GM11168 (cell line): ENCODE data around the gene C2orf92.

Experiments
- in situ Hi-C: fragments of 300-500 bp; cut with MboI; formaldehyde crosslinking; loops from one replicate; pipeline ENCODE4 v1.12.0; 2022; ENCODE audit warnings: low sequenced_read_pairs; ENCODE audit not compliant: unreplicated experiment

Gene C2orf92

DNA sequence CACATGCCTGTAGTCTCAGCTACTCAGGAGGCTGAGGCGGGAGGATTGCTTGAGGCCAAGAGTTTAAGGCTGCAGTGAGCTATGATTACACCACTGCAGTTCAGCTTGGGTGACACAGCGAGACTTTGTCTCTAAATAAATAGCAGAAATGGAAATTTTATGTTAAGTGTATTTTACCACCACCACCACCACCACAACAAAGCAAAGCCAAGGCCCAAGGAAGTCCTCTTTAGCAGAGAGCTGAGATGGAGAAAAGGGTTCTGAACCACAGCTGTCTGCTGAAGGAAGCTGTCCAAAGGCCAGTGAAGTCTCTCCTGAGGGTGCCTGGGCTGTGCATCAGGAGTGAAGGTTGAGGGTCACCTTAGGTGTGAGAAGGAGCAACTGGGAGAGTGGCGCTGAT is 17.7 kb downstream of the C2orf92 start:
- in situ Hi-C loops, result loop anchor here (25.0 kb wide), 1 partner anchor 100 kb away; the partner anchor contains the start of gene ANKRD36B

DNA sequence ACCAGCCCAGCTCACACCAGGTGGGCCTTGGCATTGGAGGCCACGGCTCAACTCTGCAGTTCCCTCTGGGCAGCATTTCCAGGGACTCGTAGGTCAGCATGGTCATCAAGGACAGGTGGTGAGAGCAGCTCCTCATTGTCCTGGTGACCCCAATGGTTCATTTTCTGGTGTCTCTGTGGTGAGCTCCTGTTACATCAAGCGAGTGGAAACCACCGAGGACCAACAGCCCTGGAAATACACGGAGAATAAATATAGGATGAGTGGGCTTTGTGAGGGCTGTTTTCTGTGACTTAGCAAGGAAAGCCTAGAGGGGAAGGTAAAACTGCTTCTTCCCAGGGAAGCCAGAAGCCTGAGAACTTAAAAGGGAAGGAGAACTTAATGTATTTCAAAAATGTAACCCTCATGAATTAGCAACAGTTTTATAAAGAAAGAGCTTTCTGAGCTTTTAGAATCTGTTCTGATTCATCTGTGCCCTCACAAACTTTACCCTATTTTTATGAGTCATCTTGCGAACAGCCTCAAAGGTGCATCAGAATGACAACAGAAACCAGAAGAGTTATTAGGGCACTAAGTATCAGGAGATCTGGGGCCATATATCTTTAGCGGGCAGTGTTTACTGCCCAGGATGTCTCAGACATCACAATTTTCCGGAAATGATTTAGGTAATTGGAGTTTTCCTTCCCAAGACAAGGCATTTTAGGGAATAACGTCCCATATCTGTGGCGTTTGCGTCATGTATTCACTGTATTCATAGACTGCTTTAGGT is 18.7 kb downstream of the C2orf92 start:
- in situ Hi-C loops, result loop anchor here (25.0 kb wide), 1 partner anchor 101 kb away; the partner anchor contains the start of gene ANKRD36B

DNA sequence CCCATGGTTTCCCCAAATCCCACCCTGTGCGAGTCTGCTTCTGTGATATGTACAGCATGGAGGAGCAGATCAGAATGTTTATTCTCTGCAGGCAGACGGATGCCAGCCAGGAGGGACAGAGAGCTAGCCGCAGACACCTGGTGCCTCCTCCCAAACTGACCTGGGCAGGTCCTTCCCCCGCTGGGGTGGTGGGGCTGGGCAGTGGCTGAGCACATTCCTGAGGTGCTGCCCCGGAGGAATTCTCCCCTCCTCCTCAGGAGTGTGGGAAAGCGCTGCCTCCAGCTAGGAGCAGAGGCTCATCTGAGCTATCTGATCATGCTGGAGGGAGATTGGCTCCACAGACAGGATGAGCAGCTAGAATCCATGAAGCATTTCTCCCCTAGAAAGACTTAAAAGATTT is 21.7 kb downstream of the C2orf92 start:
- in situ Hi-C loops, result loop anchor here (25.0 kb wide), 1 partner anchor 104 kb away; the partner anchor contains the start of gene ANKRD36B

DNA sequence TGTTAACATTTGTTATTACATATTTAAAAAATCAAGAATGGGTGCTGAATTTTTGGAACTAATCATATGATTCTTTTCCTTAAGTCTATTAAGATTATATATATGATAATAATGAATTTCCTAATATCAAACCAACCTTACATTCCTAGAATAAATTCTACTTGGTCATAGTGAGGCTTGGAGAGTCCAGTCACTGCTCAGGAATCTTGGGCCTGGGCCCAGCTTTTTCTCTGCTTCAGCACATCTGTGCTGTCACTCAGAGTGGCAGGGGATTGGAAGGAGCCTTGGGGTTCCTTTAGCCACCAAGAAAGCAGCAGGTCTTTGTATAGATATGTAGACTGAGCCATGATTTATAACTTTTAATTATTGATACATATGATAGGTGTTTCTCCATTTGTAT is 24.0 kb downstream of the C2orf92 start:
- in situ Hi-C loops, result loop anchor here (25.0 kb wide), 1 partner anchor 106 kb away; the partner anchor contains the start of gene ANKRD36B

DNA sequence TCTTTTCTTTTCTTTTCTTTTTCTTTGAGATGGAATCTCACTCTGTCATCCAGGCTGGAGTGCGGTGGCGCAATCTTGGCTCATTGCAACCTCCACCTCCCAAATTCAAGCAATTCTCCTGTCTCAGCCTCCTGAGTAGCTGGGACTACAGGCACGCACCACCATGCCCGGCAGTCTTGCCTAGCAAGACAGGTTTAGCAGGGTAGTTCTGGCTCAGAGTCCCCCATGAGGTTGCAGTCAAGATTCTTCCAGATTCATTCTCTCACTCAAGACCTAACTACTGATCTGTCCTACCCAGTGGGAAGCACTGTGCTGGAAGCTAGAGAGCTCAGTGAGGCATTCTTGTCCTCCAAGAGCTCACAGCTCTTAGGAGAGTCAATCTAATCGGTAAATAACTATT is 26.2 kb downstream of the C2orf92 start:
- in situ Hi-C loops, result loop anchor here (25.0 kb wide), 1 partner anchor 108 kb away; the partner anchor contains the start of gene ANKRD36B

DNA sequence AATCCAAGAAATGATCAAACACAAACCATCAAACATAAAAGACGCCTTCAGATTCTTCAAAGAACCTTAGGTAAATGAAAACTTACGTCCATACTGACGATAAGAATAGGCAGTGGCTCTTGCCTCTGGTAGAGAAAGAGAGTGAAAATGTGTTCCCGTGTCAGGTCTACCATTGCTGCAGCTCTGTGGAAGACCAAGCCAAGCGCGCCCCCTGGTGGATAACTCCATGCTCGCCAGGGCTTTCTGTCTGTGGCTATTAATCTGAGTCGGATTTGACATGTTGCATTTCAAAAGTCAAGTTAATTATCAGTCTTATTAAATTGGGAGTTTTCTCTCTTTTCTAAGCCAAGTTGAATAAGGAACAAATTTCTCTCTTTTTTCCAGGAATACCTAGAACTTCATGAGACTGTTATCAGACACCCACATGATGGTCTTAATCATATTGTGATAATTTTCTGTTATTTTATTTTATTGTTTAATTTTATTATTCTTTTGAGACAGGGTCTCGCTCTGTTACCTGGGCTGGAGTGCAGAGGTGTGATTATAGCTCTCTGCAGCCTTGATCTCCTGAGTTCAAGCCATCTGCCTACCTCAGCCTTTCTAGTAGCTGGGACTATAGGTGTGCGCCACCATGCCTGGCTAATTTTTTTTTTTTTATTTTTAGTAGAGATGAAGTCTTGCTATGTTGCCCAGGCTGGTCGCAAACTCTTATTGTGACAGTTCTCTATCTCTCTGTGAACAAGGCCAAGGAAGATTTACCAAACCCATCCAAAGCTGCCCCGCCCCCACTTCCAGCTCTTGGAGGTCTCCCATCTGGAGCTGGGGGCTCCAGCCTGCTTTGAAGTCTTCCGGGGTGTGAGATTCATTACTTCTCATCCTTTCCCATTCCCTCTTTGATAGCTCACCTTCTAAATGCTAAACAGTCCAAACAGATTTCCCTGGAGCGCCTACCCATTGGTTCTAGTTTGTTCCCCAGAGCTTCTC is 28.0 kb downstream of the C2orf92 start:
- in situ Hi-C loops, result loop anchor here (25.0 kb wide), 1 partner anchor 110 kb away; the partner anchor contains the start of gene ANKRD36B

DNA sequence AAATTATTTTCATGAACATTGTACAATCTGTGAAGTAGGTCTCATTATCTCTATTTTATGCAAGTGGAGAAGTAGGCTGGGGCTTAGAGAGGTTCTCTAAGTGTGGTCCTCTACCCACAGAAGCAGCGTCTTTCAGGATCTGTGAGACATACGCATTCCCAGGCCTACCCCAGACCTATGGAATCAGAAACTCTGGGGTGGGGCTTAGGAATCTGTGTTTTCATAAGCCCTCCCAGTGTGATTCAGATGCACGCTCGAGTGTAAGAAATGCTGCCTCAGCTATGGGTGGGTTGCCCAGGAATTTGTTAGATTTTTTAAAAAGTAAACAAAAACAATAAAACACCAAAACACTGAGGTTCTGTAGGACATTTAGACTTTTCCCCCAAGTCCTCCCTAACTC is 29.0 kb downstream of the C2orf92 start:
- in situ Hi-C loops, result loop anchor here (25.0 kb wide), 1 partner anchor 111 kb away; the partner anchor contains the start of gene ANKRD36B

DNA sequence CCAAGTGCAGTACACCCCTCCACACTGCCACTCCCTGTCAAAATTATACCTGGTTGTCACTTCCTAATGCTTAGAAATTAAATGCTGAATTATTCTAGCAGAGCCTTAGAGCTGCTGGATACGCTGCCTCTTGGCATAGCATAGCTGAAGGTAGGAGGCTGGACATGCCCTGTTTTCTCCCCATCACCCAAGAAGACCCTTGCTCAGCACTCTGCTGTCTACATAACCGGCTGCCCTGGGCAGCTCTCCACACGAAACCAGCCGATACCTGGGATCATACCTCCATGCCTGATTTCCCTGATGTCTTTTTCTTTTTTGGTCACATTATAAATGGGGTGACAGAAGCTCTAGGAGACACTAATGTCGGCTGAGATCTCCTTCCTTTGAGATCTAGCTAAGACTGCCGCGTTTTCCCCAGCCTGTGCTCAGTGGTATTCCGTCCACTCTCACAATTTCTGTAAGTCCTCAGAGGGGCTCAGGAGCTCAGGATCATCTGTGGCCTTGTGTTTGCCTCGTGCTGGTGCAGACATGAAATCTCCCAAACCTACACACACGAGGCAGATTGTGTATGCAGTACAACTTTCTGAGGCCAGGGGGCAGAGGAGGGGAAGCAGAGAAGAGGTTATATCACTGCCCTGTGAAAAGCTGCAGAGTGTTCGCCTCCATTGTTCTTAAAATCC is 30.4 kb downstream of the C2orf92 start:
- in situ Hi-C loops, result loop anchor here (25.0 kb wide), 1 partner anchor 113 kb away; the partner anchor contains the start of gene ANKRD36B

DNA sequence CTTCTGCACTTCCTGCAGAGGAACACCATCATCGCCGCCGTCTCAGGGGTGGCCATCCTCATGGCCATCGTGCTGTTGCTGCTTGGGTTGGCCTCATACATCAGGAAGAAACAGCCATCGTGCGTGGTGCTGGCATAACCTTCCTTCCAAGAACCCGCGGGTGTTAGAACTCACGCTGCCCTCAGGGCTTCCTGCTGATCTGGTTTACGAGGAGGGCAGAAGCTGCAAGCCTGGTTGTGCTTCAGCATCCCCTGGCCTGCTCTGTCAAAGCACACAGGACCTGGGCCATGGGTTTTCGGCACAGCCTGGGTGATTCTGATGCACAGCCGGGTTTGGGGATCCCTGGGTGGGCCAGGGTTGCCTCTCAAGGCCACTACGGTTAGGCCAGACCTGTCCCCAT is 31.7 kb downstream of the C2orf92 start:
- in situ Hi-C loops, result no loop called here

DNA sequence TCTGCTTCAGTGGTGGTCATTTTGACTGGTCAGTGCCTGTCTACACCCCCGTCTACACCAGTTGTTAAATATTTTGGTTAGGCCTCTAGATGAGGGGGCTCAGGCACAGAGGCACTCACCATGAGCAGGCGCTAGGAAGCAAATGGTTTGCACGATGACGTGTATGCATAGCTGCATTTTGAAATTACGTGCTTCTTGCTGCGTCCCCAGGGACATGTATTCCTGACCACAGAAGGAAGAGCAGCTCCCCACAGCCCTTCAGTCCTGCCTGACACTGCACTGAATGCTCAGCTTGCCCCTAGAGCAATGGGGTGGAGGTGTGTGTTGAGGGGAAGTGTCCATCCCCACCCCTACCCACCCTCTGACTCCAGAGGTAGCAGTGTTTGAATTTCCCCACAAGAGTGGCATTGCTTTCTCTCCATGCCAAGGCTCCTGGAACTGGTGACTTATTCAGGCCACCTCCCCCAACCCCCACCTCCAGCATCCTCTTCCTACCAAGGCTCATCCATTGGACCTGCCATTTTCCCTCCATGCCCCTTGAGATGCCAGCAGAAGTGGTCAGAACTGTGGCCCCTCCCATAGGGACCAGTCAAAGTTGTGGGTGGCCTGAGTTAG is 32.4 kb downstream of the C2orf92 start:
- in situ Hi-C loops, result no loop called here

DNA sequence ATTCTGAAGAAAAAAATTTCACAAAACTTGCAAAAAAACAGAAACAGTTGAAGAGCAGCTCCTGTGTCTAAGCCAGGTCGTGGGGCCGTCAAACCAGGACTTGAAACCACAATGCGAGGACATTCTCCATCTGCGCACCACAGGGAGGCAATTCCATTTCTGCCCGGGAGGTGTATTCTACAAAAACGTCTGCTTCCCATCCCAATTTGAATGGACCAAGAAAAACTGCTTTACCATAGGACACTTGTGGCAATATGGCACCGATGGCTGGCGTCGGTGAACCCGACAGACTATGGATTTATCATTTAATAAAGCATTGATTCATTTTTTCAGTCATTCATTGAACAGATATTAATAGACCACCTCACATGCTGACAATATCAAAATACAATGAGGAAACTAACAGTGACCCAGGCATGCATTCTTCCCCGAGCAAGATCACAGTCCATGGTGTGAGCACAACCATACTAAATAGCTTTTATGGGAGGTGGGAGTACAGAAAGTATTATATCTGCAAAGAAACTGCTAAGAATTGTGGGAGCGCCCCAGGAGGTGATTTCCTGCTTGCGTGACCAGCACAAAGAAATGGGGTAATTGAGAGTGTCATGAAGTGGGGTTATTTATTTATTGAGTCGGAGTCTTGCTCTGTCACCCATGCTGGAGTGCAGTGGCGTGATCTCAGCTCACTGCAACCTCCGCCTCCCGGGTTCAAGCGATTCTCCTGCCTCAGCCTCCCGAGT is 33.4 kb downstream of the C2orf92 start:
- in situ Hi-C loops, result no loop called here

DNA sequence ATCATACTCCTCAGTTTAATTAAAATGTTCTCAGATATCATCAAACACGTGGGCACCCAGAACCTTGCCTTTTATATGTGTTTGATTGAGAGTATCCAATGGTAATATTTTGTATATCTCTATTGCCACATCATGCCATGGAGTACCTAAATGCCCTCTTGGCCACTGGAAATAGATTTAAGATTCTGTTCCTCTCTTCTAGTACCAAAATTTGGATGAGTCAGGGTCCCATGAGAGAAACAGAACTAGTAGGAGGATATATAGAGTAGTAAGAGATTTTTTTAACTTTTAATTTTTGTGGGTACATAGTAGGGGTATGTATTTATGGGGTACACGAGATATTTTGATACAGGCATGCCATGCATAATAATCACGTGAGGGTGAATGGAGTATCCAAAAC is 34.2 kb downstream of the C2orf92 start:
- in situ Hi-C loops, result no loop called here

DNA sequence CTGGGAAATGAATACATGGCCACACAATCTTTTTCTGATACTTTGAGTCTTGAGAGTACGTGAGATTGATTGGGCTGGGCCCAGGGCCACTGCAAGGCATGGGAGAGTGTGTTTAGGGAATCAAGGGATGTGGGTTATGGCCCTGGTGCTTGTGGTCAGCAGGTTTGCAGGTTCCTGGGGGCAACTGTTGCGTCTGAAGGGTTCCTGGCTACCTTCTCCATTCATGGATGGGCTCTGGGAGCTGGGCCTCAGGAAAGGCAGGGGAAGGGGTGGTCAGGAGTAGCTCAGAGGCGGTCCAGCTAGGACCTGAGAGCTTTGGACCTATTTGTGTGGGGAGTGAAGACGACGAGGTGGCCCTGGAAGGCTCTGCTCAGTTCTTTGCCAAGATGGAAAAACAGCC is 35.5 kb downstream of the C2orf92 start:
- in situ Hi-C loops, result no loop called here

DNA sequence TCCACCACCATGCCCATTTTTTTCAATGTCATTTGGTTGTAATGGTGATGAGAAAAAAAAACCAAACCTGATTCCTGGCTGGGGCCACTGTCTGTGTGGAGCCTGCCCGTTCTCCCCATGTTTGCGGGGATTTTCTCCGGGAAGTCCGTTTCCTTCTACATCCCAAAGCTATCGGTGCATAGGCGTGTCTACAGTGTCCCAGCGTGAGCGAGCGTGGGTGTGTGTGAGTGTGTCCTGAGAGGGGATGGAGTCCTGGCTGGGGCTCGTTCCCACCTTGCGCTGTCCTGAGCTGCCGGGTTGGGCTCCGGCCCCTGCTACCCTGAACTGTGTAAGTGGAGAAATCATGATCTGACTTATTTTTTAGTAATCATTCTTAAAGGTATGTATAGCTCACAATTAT is 36.6 kb downstream of the C2orf92 start:
- in situ Hi-C loops, result no loop called here

DNA sequence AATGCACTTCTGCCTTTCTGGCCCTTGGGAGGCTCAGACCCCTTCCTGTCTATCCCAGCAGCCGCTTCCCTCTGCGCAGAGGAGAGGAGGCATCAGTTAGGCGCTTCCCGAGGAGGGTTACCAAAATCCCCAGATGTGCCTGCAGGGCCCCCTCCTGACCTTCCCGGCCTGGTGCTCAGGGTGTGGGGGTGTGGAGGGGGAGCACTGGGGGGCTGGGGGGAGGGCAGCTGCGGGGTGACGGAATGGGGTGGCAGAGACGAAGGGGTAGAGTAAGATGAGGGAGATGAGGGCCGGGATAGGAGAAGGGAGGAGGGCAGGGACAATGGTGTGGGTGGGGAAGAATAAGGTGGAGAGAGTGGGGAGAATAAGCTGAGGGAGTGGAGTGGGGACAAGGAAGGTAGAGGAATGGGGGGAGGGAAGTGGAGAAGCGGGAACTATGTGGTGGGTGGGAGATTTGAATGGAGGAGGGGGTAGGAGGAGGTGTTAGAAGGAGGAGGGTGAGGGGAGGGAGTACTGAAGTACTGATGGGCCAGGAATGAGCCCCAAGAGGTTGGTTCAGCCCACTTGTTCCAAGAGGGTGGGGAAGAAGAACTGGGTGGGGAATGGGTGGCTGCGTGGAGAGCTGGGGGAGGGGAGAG is 37.3 kb downstream of the C2orf92 start:
- in situ Hi-C loops, result no loop called here

DNA sequence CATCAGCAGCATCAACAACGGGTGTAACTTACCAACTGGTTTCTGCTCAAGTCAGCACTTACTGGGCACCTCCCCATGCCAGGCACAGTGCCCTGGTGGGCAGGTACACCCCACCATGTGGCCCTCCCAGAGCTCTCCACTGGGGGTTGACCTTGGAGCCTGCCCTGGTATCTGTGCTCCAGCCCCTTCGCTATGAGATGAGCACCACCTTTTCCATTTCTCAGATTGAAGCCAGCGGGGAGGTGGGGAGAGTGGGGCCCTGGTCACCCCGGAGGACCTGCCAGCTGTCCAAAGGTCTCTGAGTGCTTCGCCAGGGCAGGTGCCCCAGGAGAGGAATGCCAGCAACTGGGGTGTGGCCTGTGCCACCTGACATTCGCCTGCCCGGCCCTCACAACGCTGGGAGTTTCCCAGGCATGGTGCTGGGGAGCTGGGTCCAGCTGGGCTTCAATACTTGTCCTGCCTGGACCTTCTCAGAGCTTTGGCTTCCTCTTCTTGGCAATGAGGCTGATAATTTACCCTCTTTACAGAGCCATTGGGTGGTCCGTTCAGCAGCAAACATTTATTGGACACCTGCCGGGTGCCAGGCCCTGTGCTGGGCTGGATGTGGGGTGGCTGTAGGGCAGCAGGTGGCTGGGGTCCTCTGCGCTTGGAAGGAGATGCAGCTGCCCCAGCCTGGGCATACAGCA is 38.0 kb downstream of the C2orf92 start:
- in situ Hi-C loops, result no loop called here

DNA sequence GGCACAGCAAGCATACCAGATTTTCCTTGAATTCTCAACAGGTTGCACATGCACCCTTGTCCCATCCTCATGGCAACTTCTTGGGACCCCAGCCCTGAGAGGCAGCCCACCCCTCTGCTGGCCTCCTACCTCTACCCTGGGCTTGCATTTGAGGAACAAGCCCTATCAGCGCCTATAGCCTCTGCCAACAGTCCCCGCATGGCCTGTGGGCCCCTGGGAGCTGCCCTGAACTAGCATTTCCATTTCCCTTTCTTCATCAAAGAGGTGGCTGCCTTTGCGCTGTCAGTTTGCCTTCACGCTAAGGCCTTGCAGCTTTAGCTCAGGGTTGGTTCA is 38.5 kb downstream of the C2orf92 start:
- in situ Hi-C loops, result no loop called here

DNA sequence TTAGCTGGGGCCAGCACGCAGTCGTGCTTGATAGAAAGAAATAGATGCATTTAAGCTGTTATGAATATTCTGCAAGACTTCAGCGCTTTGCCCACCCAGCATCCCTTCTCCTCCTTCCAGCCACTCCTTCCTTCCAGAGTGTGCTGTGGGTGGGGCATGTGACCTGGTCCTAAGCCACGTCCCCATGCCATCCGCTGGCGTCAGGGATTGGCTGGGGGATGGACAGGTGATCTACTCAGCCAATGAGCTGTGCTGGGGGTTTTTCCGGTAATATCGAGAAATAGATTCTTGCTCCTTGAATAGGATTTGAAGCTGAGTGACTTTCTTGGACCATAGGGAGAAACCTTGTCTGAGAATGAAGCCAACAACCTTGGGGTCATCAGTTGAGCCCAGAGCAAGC is 39.1 kb downstream of the C2orf92 start:
- in situ Hi-C loops, result no loop called here
